ENCODE measurements around the gene AQP7.
"Not testable (repeated sequence)": the region's sequence is repeated elsewhere in the genome, so short reads cannot be mapped to it uniquely, and the experiment has no call there.

Gene AQP7

GRCh38 chr9:33402371-33402770 is at the start of gene AQP7:
AQP7 (minus strand) TSS chr9:33402568; CDS start chr9:33401262, 1,306 bp downstream.
- DNase-seq: not testable (repeated sequence)

- DNase-seq: no peak
Observed at GRCh38 chr9:33450621-33451146, 48.3 kb upstream of the AQP7 start.

- no peak for DNase-seq
Observed at GRCh38 chr9:33449715-33450114, 47.3 kb upstream of the AQP7 start.

GRCh38 chr9:33447799-33448553 is 45.6 kb upstream of the AQP7 start:
- DNase-seq: no peak

- peak; percentile 48 for DNase-seq
Observed at GRCh38 chr9:33446946-33447798, 44.8 kb upstream of the AQP7 start, which contains the start of gene AQP3. AQP3 (minus strand) TSS chr9:33447593; CDS start chr9:33447530, 63 bp downstream.

GRCh38 chr9:33446240-33446945 is 44.0 kb upstream of the AQP7 start:
- DNase-seq: no peak

GRCh38 chr9:33445389-33446239 is 43.2 kb upstream of the AQP7 start:
- DNase-seq: no peak

GRCh38 chr9:33443464-33444154 is 41.2 kb upstream of the AQP7 start:
- no peak for DNase-seq

GRCh38 chr9:33443047-33443446 is 40.7 kb upstream of the AQP7 start:
- DNase-seq: no peak

GRCh38 chr9:33442125-33442524 is 39.8 kb upstream of the AQP7 start:
- no peak for DNase-seq

- no peak for DNase-seq
Observed at GRCh38 chr9:33440609-33441008, 38.2 kb upstream of the AQP7 start.

- no peak for DNase-seq
Observed at GRCh38 chr9:33440204-33440603, 37.8 kb upstream of the AQP7 start.

GRCh38 chr9:33439731-33440130 is 37.4 kb upstream of the AQP7 start:
- no peak for DNase-seq

GRCh38 chr9:33438926-33439680 is 36.7 kb upstream of the AQP7 start:
- no peak for DNase-seq

- no peak for DNase-seq
Observed at GRCh38 chr9:33437898-33438297, 35.5 kb upstream of the AQP7 start.

- no peak for DNase-seq
Observed at GRCh38 chr9:33437205-33437604, 34.8 kb upstream of the AQP7 start.

GRCh38 chr9:33436445-33436844 is 34.1 kb upstream of the AQP7 start:
- DNase-seq: no peak

GRCh38 chr9:33435821-33436277 is 33.5 kb upstream of the AQP7 start:
- DNase-seq: peak; percentile 35

- no peak for DNase-seq
Observed at GRCh38 chr9:33434317-33435105, 32.1 kb upstream of the AQP7 start.

- DNase-seq: no peak
Observed at GRCh38 chr9:33433871-33434270, 31.5 kb upstream of the AQP7 start.
